HEK293 (cell line): ENCODE results near the gene PCDH18.

Experiments used
- CTCF ChIP-seq: fragments of 450-650 bp; formaldehyde crosslinking; IDR thresholded peaks from 2 replicates; pipeline ENCODE4 v1.5.1; 2016; ENCODE audit warnings: missing biosample characterization, missing genetic modification characterization
- GLI4 ChIP-seq: fragments of 450-650 bp; formaldehyde crosslinking; IDR thresholded peaks from 2 replicates; pipeline ENCODE4 v1.5.1; 2016; ENCODE audit warnings: missing biosample characterization, missing genetic modification characterization
- MEIS1 ChIP-seq: sonication (generic); formaldehyde crosslinking; IDR thresholded peaks from 2 replicates; pipeline ENCODE4 v1.8.1; 2022; ENCODE audit warnings: missing genetic modification reagents, mild to moderate bottlenecking, borderline replicate concordance
- TCF7L2 ChIP-seq: IDR thresholded peaks from 2 replicates; pipeline ENCODE4 v1.6.1; 2011; ENCODE audit warnings: low read depth, mild to moderate bottlenecking, inconsistent platforms, low read length, moderate library complexity, borderline replicate concordance
- YY1 ChIP-seq: fragments of 450-650 bp; formaldehyde crosslinking; IDR thresholded peaks from 2 replicates; pipeline ENCODE4 v1.5.1; 2018; ENCODE audit warnings: missing biosample characterization, missing genetic modification characterization
- ZBTB11 ChIP-seq: fragments of 450-650 bp; formaldehyde crosslinking; conservative IDR thresholded peaks from 2 replicates; pipeline ENCODE4 v1.5.1; 2016; ENCODE audit warnings: low read depth, missing biosample characterization, missing genetic modification characterization
- ZBTB6 ChIP-seq: fragments of 450-650 bp; formaldehyde crosslinking; IDR thresholded peaks from 2 replicates; pipeline ENCODE4 v1.5.1; 2017; ENCODE audit warnings: missing biosample characterization, missing genetic modification characterization
- ZNF292 ChIP-seq: fragments of 450-650 bp; formaldehyde crosslinking; IDR thresholded peaks from 2 replicates; pipeline ENCODE4 v1.5.1; 2016; ENCODE audit warnings: low read depth, missing biosample characterization, missing genetic modification characterization, borderline replicate concordance
- ZNF449 ChIP-seq: fragments of 450-650 bp; formaldehyde crosslinking; IDR thresholded peaks from 2 replicates; pipeline ENCODE4 v1.5.1; 2017; ENCODE audit warnings: missing biosample characterization, mild to moderate bottlenecking, missing genetic modification characterization, moderate library complexity
- ZNF518A ChIP-seq: fragments of 450-650 bp; formaldehyde crosslinking; conservative IDR thresholded peaks from 2 replicates; pipeline ENCODE4 v1.5.1; 2016; ENCODE audit warnings: low read depth, missing biosample characterization, missing genetic modification characterization
- ZSCAN5A ChIP-seq: fragments of 450-650 bp; formaldehyde crosslinking; IDR thresholded peaks from 2 replicates; pipeline ENCODE4 v1.5.1; 2016; ENCODE audit warnings: missing biosample characterization, missing genetic modification characterization

GRCh38 chr4:137534516-137534915 lies 2.2 kb upstream of the PCDH18 start:
- no peak for TF ChIP-seq ZNF292 (tag by site-specific recombination)
- TF ChIP-seq YY1 (tag by site-specific recombination) = no peak
- no peak for TF ChIP-seq MEIS1
- no peak for TF ChIP-seq CTCF (tag by site-specific recombination)
- TF ChIP-seq ZSCAN5A (tag by site-specific recombination) = no peak
- no peak for TF ChIP-seq ZBTB6 (tag by site-specific recombination)
- TF ChIP-seq ZBTB11 (tag by site-specific recombination) = no peak
- no peak for TF ChIP-seq TCF7L2
- no peak for TF ChIP-seq GLI4 (tag by site-specific recombination)
- no peak for TF ChIP-seq ZNF518A (tag by site-specific recombination)
- TF ChIP-seq ZNF449 (tag by site-specific recombination) = no peak
